ENCODE results near the gene DNAJC3.

- no peak for TF ChIP-seq ZNF274 (IDR thresholded peaks at IDR 0.05; ENCODE audit: low read depth, low read length)
- no peak for TF ChIP-seq YY1 (IDR thresholded peaks at IDR 0.05; ENCODE audit: insufficient read depth, insufficient read length)
- no peak for TF ChIP-seq SUZ12 (IDR thresholded peaks at IDR 0.05; ENCODE audit: extremely low read depth, insufficient read depth, insufficient read length)
Measured at GRCh38 chr13:95801825-95802224, 124.9 kb downstream of the DNAJC3 start.
